GM12873 (cell line): Measurements from ENCODE around the gene TMEM161A.

Experiments
- TF ChIP-seq, protein P1 (sequence below): IDR thresholded peaks from 2 replicates; pipeline ENCODE4 v1.5.1; 2012; ENCODE audit warnings: low read depth, mild to moderate bottlenecking, moderate library complexity, low read length, control low read depth; ENCODE audit not compliant: insufficient read depth; ENCODE audit errors: missing control alignments

TMEM161A gene

DNA sequence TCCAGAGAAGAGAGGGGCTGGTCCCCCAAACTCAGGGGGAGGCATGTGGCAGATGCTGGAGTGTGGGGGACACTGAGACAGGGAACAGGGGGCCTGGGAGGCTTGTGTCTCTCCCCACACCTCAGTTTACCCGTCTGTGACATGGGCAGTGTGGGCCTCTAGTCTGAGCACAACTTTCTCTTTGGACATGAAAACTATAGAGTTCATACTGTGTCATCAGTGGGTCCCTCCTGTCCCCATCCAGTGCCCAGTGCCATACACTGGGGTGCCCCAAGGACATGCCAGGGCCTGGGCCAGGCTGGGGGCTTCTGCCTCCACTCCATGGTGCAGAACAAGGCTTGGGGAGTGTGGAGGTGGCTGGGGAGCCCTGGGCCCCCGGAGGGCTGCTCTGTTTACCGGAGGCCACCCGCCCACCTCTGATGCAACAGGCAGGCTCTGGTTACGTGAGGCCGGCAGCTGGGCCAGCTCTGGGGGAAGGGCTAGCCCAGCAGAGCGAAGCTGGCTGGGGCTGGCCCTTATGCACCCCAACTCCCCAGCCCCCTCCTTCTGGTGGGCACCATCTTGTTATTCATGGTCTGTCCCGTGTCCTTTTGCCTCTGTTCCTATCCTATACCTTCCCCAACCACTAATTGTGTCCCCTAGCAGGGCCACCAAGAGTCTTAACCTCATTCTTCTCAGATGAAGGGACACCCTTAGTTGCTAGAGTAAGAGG is 33.7 kb upstream of the TMEM161A start:
- TF ChIP-seq, protein P1, sequence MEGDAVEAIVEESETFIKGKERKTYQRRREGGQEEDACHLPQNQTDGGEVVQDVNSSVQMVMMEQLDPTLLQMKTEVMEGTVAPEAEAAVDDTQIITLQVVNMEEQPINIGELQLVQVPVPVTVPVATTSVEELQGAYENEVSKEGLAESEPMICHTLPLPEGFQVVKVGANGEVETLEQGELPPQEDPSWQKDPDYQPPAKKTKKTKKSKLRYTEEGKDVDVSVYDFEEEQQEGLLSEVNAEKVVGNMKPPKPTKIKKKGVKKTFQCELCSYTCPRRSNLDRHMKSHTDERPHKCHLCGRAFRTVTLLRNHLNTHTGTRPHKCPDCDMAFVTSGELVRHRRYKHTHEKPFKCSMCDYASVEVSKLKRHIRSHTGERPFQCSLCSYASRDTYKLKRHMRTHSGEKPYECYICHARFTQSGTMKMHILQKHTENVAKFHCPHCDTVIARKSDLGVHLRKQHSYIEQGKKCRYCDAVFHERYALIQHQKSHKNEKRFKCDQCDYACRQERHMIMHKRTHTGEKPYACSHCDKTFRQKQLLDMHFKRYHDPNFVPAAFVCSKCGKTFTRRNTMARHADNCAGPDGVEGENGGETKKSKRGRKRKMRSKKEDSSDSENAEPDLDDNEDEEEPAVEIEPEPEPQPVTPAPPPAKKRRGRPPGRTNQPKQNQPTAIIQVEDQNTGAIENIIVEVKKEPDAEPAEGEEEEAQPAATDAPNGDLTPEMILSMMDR: no peak

GRCh38 chr19:19170873-19171672 is 32.8 kb upstream of the TMEM161A start:
- TF ChIP-seq, protein P1: no peak

DNA sequence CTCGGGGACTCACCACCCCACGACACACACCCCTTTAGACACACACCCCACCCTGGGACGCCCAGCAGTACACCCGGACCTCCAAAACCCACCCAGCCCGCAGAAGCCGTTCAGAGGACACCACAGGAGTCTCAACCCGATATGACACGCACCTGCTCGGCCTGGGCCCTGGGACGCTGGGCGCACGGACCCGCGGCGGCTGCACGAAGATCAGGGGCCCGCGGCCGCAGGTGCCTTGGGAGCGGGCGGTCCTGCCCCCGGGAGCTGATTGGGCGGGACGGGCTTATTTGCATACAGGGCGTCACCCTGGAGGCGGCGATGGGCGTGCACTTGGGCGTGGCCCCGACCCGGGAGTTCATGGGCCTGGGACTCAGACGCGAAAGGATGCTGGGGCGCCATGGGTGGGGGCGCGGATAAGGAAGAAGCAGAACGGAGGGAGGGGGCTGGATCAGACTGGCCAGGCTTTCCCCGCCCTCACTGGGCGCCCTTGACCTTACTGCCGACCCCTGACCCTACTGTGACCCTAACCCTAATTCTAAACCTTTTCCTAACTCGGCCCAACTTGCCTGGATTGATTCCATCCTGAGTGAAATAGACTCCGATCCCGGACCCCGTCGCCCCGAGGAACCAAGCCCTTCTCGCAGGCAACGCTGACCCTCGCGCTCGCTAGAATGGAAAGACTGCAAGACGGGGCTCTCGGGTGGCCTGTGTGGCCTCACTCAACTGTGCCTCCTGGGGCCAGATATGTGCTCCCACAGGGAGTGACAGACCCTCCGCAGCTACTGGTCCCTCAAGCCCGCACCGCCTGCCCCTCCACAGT is 32.0 kb upstream of the TMEM161A start, which contains the start of gene MEF2B:
MEF2B (minus strand) TSS at position 211 of the 820 bp plus-strand sequence. CDS start 19,528 bp downstream, outside the sequence.
- TF ChIP-seq, protein P1: no peak

DNA sequence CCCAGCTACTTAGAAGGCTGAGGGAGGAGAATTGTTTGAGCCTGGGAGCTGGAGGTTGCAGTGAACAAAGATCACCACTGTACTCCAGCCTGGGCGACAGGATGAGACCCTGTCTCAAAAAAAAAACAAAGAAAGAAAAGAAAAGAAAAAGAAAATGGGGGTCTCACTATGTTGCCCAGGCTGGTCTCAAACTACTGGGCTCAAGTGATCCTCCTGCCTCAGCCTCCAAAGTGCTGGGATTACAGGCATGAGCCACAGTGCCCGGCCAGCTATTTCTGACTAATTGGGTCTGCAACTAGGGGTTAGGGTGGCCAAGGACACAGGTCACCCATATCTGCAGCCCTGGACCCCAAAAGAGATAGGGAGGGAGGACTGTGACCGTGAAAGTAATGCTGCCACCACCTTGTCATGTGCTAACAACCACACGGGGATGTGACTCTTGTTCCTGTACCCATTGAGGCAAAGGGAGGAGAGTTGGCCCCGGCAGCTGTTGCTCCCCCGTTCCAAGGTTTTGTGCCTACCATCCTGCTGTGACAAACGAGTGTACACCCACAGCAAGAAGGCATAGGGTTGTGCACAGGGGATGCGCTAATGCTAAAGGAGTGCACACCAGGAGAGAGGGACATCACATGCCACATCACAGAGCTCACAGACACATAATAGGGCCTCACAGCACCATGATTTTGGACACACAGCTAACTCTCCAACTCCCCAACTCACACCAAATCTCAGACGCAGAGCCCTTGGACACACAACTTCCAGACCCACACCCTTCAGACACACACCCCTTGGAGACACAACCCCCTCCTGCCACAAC is 31.2 kb upstream of the TMEM161A start:
- TF ChIP-seq, protein P1: no peak

DNA sequence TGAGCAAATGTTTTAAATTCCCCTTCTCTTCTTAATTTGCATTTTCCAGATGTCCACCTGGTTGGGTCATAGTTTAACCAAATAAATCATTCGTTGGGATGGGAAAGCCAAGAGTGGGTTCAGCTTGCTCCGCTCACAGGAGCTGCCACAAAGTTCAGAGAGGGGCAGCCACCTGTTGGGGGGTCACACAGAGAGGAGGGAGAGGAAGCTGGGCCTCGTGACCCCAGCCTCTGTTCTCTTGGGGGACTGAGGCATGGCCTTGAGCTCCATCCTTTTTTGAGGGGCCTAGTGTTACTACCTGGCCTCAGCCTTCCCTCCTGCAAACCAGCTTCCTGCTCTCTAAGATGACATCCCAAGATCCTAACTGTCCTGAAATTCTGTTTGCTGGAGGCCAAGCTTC is 29.3 kb upstream of the TMEM161A start:
- TF ChIP-seq, protein P1: no peak

GRCh38 chr19:19165396-19165795 is 27.1 kb upstream of the TMEM161A start:
- TF ChIP-seq, protein P1: no peak
